BJ (cell line): ENCODE results near the gene VGLL4. TPM values are rescaled to one million over a fixed set of nuclear protein-coding genes. Genes with fewer than 3 reads are reported as not detected.

ENCODE experiments used
- CTCF ChIA-PET: fragments of 350-600 bp; formaldehyde crosslinking; extraction: SDS; loops from one replicate; lab custom pipeline; 2021; ENCODE audit warnings: antibody characterized with exemption, inconsistent platforms; lab: Yijun Ruan, JAX
- POLR2A ChIA-PET: fragments of 300-600 bp; sonication (Branson Sonifier 250); formaldehyde crosslinking; extraction: SDS; loops from one replicate; lab custom pipeline; 2021; ENCODE audit warnings: antibody characterized with exemption; lab: Charles Lee
- DNase-seq: peaks from one replicate; pipeline ENCODE4 v3.0.0-alpha.2; 2011; ENCODE audit warnings: low read depth
- H3K27me3 ChIP-seq: 2 replicates; pipeline ENCODE4 v1.6.0; 2011; ENCODE audit warnings: low read length; ENCODE audit not compliant: control insufficient read depth, insufficient read depth
- H3K36me3 ChIP-seq: 2 replicates; pipeline ENCODE4 v1.5.1; 2011; ENCODE audit warnings: low read length; ENCODE audit not compliant: control insufficient read depth, insufficient read depth
- H3K4me3 ChIP-seq: 2 replicates; pipeline ENCODE4 v1.5.1; 2011; ENCODE audit warnings: low read depth, mild to moderate bottlenecking, control low read depth, low read length
- polyA plus RNA-seq: library from polyadenylated mRNA; depleted of rRNA; stranded (reverse); fragments of >200 nt; gene quantifications from 2 replicates; pipeline ENCODE4 v1.2.3, GENCODE V29; 2011
- TF ChIP-seq, protein P1 (sequence below): IDR thresholded peaks from 2 replicates; pipeline ENCODE4 v1.5.1; 2011; ENCODE audit warnings: low read depth, mild to moderate bottlenecking, control low read depth, inconsistent platforms, low read length, moderate library complexity; ENCODE audit not compliant: insufficient read depth

VGLL4 gene
- polyA plus RNA-seq, 1 experiment, result 31.3 TPM

DNA sequence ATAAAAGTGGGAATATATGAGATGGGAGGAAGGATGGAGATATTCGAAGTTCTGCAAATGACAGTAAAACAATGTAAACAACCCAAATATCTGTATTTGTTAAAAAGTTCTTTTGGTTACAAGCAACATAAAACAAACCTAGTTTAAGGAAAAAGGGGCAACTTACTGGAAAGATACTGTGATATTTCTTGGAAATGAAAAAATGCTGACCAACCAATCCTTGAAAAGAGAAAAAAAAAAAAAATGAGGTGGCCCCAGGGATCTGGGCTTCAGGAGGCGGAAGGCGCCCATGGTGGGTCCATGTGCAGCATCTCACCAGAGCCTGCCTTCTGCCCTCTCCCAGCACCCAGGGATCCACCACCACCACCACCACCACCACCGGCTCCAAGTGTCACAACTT lies 59.1 kb downstream of the VGLL4 start:
- POLR2A ChIA-PET, result no interaction called here
- Histone ChIP-seq H3K4me3 (no peak overlapping the region), H3K27me3 (no peaks in the 10 kb centered on the region), H3K36me3 (peaks cover under 1% of the 10 kb centered on the region; the same call in 1 of the 2 replicates)
- no peak for DNase-seq
- CTCF ChIA-PET, result no interaction called here
- TF ChIP-seq, protein P1, sequence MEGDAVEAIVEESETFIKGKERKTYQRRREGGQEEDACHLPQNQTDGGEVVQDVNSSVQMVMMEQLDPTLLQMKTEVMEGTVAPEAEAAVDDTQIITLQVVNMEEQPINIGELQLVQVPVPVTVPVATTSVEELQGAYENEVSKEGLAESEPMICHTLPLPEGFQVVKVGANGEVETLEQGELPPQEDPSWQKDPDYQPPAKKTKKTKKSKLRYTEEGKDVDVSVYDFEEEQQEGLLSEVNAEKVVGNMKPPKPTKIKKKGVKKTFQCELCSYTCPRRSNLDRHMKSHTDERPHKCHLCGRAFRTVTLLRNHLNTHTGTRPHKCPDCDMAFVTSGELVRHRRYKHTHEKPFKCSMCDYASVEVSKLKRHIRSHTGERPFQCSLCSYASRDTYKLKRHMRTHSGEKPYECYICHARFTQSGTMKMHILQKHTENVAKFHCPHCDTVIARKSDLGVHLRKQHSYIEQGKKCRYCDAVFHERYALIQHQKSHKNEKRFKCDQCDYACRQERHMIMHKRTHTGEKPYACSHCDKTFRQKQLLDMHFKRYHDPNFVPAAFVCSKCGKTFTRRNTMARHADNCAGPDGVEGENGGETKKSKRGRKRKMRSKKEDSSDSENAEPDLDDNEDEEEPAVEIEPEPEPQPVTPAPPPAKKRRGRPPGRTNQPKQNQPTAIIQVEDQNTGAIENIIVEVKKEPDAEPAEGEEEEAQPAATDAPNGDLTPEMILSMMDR, result no peak

DNA sequence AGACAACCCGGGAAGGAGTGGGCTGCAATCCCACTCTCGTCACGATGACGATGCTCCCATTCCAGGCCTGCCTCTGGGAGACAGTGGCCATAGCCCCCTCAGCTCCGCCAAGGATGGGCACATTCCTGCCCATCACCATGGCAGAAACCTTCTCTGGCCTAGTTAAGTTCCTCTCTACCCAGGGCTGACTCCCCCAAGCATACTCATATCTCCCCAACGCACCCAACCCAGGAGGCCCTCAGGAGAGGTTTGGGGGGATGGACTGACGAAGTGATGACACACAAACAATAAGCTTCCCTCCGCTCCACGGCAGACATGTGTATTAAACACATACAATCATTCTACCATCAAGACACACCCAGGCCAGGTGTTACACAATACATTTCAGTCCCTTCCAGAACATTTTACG lies 60.1 kb downstream of the VGLL4 start:
- ChIA-PET POLR2A (no interaction called here), CTCF (interaction anchor here (0.6 to 1.2 kb wide), 2 partner anchors 23 to 27 kb away, joined by 3 read pairs; no protein-coding TSS in a partner anchor)
- DNase-seq, result no peak

DNA sequence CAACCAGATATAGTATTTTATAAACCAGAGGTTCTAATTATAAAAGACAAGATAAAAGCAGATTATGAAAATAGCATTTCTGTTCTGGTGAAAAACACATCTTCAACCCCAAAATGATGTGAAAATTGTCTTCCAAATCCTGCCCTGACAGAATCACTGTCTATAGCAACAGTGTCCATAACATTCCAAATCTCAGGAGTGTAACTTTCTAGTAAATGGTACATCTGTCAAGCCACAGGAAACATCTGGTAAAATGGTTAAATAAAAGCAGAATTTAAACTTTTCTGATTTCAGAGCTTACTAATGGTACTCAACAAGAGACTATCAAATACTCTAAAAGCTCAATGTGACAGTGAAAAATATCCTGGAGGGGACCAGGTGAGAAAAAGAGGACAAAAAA lies 60.5 kb downstream of the VGLL4 start:
- H3K4me3 ChIP-seq, result no peak overlapping the region
- H3K36me3 ChIP-seq, result no peaks in the 10 kb centered on the region; the same call in 1 of the 2 replicates
- no peak for DNase-seq
- H3K27me3 ChIP-seq, result no peaks in the 10 kb centered on the region
- POLR2A ChIA-PET, result no interaction called here
- TF ChIP-seq, protein P1, result no peak
- CTCF ChIA-PET, result interaction anchor here (0.6 to 1.2 kb wide), 2 partner anchors 23 to 27 kb away, joined by 3 read pairs; no protein-coding TSS in a partner anchor

More for the DNA sequence above, 60.1 kb downstream of the VGLL4 start:
- Histone ChIP-seq H3K4me3 (no peak overlapping the region), H3K27me3 (no peaks in the 10 kb centered on the region), H3K36me3 (no peaks in the 10 kb centered on the region; the same call in 1 of the 2 replicates)
- TF ChIP-seq, protein P1, result no peak

DNA sequence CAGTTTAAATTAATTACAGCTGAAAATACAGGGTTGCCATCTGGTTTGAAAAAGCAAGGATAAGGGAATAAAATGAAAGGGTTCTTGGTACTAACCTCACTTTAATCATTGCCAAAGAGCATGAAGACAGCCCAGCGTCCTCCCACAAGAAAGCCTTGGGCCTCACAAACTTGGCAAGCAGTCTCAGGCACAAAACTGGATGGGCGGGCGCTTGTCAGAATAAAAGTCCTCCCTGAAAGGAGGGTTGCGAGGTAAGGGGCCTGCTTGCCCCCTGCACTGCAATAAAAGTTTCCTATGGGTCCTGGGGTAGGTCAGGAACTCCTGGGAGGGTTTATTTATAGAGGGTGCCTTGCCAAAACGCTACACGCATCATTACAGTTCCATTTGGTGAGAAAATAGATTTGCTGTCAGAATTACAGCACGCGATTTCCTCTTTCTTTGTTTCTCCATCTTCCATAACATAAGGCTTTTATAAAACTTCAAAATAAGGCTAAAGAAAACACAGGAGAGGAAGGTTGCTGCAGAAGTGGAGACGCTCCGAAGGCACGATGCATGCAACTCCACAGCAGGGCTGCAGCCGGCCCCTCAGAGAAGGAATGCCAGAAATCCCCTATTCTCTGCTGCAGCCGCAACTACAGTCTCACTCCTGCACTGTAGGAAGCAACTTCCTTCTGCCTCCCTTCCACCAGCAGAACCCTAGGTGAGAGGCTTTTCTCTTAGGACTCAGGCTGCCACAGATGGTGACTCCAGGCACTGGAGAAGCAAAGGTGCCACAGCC lies 61.3 kb downstream of the VGLL4 start:
- Histone ChIP-seq H3K27me3 (no peaks in the 10 kb centered on the region), H3K4me3 (peak overlapping the region; percentile 41), H3K36me3 (no peaks in the 10 kb centered on the region)
- POLR2A ChIA-PET, result no interaction called here
- TF ChIP-seq, protein P1, result no peak
- peak; percentile 76 for DNase-seq
- CTCF ChIA-PET, result no interaction called here
